Germinal center (tissue), 1 donor: ENCODE data around the gene OR6A2.
A peak's percentile ranks its signal among the peaks of the same experiment; 100 is the strongest.

Experiments
- DNase-seq: peaks from one replicate; pipeline ENCODE4 v3.0.0; 2012; ENCODE audit warnings: mixed read lengths, low spot score

OR6A2 gene

DNA sequence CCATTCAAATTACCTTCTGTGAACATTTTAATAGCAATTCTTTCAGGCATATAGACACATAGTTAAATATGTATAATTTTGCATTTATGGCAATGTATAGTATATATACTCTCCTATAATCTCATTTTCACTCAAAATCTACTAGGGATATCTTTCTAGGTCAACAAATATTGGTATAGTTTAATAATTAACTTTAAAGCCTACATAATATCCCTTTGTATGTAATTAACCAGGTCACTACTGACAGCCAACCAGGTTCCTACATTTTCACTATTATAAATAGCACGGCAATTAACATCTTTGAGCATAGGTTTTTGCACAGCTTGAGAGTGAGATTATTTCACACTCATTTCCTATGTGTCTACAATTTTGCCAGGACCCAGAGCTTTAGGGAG is 43.5 kb downstream of the OR6A2 start:
- DNase-seq, result no peak

DNA sequence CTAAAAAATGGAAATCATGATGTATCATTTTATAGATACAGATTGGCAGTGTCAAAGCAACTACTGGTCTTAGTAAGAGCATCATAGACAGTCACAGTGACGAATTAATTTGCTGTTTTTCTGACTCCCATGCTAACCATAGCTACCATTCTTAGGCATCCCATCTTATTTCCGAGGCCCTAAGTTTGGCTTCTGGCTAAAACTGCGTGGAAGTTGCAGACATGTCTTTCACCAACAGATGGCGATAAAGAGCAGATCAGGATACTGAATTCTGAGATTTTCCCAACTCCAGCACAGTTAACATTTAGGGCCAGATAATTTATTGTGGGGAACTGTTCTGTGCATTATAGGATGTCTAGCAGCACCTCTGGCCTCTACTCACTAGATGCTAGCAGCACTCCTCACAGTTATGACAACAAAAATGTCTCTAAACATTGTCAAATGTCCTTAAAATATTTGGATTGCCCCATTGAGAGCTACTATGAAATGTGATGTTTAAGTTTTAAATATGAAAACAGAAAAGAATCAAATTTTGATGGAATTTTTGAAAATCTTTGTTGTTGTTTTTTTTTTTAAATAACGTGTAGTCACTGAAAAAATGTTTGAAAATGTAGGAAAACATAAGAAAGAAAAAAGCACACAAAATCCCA is 44.1 kb downstream of the OR6A2 start:
- peak; percentile 48 for DNase-seq

- no peak for DNase-seq
These were observed 52.3 kb downstream of the OR6A2 start for GRCh38 chr11:6747097-6747668.

DNA sequence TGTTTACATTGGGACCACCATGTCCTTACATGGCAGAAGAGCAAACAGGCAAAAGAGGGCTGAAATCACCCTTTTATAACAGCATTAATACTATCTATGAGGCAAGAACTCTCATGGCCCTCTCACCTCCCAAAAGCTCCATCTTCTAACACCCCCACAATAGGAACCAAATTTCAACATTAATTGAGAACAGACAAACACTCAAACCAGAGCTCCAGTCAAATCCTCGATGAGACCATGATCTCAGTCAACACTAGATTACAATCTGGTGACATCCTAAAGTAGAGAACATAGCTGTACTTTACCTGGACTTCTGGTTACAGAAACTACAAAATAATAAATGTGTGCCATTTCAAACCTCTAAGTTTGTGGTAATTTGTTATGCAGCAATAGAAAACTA is 52.9 kb downstream of the OR6A2 start:
- DNase-seq, result no peak

DNA sequence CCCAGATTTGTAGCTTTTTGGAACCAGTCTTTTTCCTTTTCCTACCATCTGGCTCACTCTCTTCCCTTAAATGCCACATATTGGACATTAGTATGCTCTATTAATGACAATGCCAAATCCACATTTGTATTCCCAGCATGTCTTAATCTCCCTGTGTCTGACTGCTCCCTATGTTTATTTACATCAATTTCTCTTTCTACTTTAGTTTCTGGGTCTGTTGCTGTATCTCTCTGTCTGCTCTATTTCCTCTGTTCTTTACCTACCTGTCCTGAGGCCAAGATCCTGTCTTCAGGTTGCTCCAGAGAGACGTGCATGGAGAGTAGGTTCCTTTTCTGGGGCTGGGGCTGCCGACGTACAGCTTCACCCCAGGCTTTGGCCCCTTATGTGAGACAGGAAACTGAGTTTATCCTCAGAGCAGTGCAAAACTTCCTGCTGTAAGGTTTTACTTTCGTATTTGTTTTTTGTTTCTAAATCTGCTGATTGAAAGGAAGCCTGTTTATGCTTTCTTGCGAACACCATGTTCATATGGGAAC is 53.3 kb downstream of the OR6A2 start:
- DNase-seq, result peak; percentile 60

- no peak for DNase-seq
These were observed 53.9 kb downstream of the OR6A2 start for GRCh38 chr11:6745465-6746015.

DNA sequence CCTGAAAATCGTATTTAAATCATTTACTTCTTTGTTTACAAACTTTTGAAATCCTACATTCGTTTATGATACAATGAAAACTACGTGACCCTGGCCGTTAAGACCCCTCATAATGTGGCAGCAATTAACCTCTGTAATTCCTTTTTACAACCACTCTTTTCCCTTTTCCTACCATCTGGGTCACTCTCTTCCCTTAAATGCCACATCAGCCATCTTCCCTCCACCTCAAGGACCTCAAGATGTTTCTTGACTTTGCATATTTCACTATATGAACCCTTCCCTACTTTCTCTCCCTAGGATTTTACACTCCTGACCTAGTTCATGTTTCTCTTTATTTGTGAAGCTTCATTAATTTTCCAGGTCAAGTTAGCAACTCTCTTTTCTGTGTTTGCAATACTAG is 54.5 kb downstream of the OR6A2 start:
- no peak for DNase-seq

DNA sequence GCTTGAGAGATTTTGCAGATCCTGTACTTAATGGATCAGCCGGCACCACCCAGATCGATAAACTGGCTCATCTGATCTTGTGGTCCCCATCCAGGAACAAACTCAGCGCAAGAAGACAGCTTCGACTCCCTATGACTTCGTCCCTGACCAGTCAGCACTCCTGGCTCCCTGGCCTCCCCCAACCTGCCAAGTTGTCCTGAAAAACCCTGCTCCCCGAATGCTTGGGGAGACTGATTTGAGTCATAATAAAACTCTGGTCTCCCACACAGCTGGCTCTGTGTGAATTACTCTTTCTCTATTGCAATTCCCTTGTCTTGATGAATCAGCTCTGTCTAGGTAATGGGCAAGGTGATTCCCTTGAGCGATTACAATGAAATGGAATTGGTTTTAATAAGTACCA is 57.2 kb downstream of the OR6A2 start:
- no peak for DNase-seq
